ENCODE data around the gene NF2.
A peak's percentile ranks its signal among the peaks of the same experiment; 100 is the strongest.

NF2 gene

DNA sequence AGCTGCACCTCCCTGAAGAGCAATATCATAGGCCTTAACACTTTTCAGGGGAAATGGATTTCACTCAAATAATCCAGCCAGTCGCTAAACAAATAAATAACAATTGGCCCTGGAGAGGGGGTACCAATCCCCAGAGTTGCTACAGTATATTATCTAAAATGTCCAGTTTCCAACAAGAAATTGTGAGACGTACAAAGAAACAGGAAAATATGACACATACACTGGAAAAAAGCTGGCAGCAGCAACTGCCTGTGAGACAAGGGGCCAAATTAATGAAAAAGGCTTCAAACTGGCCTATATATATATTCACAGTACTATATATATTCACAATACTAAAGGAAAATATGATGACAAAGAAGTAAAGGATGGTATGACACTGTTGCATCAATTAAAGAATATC is 4.0 kb downstream of the NF2 start:
- DNase-seq (ENCODE audit: extremely low spot score), result no peak
- TF ChIP-seq HDGF (IDR thresholded peaks at IDR 0.05; ENCODE audit: borderline replicate concordance) (no peak), CTBP1 (IDR thresholded peaks at IDR 0.05; ENCODE audit: borderline replicate concordance) (no peak), ELF4 (IDR thresholded peaks at IDR 0.05) (no peak), FOXK2 (IDR thresholded peaks at IDR 0.05) (no peak), L3MBTL2 (conservative IDR thresholded peaks at IDR 0.05) (no peak), FOXM1 (IDR thresholded peaks at IDR 0.05; ENCODE audit: borderline replicate concordance) (no peak), SUZ12 (IDR thresholded peaks at IDR 0.05) (no peak), SP1 (IDR thresholded peaks at IDR 0.05) (no peak), LEF1 (IDR thresholded peaks at IDR 0.05; ENCODE audit: borderline replicate concordance) (no peak), FOXA1 (IDR thresholded peaks at IDR 0.05) (no peak), TARDBP (IDR thresholded peaks at IDR 0.05) (no peak)
- TF ChIP-seq, protein P1, sequence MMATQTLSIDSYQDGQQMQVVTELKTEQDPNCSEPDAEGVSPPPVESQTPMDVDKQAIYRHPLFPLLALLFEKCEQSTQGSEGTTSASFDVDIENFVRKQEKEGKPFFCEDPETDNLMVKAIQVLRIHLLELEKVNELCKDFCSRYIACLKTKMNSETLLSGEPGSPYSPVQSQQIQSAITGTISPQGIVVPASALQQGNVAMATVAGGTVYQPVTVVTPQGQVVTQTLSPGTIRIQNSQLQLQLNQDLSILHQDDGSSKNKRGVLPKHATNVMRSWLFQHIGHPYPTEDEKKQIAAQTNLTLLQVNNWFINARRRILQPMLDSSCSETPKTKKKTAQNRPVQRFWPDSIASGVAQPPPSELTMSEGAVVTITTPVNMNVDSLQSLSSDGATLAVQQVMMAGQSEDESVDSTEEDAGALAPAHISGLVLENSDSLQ (IDR thresholded peaks at IDR 0.05), result no peak
- POLR2A ChIA-PET, result interaction anchor here (1.8 kb wide), 1 partner anchor 10 kb away, joined by 7 read pairs; no protein-coding TSS in a partner anchor
- CTCF ChIA-PET, result interaction anchor here (1.2 kb wide), 1 partner anchor 20 kb away, joined by 4 read pairs; no protein-coding TSS in a partner anchor

GRCh38 chr22:29609139-29609538 is 5.7 kb downstream of the NF2 start:
- TF ChIP-seq NFRKB (IDR thresholded peaks at IDR 0.05), result no peak
- no peak for TF ChIP-seq ARNT (IDR thresholded peaks at IDR 0.05)
- TF ChIP-seq LEF1 (IDR thresholded peaks at IDR 0.05; ENCODE audit: borderline replicate concordance), result no peak
- no peak for TF ChIP-seq L3MBTL2 (conservative IDR thresholded peaks at IDR 0.05)
- TF ChIP-seq HDGF (IDR thresholded peaks at IDR 0.05; ENCODE audit: borderline replicate concordance), result no peak
- no peak for TF ChIP-seq SUZ12 (IDR thresholded peaks at IDR 0.05)
- TF ChIP-seq ELF4 (IDR thresholded peaks at IDR 0.05), result no peak
- no peak for TF ChIP-seq FOXA1 (IDR thresholded peaks at IDR 0.05)
- TF ChIP-seq BHLHE40 (IDR thresholded peaks at IDR 0.05; ENCODE audit: borderline replicate concordance), result no peak
- no peak for TF ChIP-seq FOXM1 (IDR thresholded peaks at IDR 0.05; ENCODE audit: borderline replicate concordance)
- no peak for TF ChIP-seq FOXK2 (IDR thresholded peaks at IDR 0.05)
- no peak for TF ChIP-seq SP1 (IDR thresholded peaks at IDR 0.05)
- no peak for TF ChIP-seq TARDBP (IDR thresholded peaks at IDR 0.05)
- TF ChIP-seq, protein P1 (IDR thresholded peaks at IDR 0.05), result no peak
- no peak for TF ChIP-seq ZNF384 (IDR thresholded peaks at IDR 0.05)
- no peak for TF ChIP-seq CTBP1 (IDR thresholded peaks at IDR 0.05; ENCODE audit: borderline replicate concordance)
- ChIA-PET POLR2A (no interaction called here), CTCF (interaction anchor here (1.0 kb wide), 1 partner anchor 20 kb away, joined by 3 read pairs; no protein-coding TSS in a partner anchor)
- DNase-seq (ENCODE audit: extremely low spot score), result no peak

DNA sequence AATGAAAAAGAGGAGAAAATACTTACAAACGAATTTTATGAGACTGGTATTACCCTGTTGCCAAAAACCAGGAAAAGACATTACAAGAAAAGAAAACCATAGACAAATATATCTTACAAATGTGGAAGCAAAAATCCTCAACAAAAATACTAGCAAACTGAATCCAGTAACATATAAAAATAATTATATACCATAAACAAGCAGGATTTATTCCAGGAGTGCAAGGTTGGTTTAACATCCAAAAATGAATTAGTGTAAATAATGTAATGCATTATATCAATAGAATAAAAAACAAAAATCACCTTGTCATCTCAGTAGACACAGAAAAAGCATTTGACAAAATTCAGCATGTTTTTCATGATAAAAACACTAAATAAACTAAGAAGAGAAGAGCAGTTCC is 7.3 kb downstream of the NF2 start:
- ChIA-PET CTCF (no interaction called here), POLR2A (no interaction called here)
- no peak for DNase-seq (ENCODE audit: extremely low spot score)
- TF ChIP-seq, protein P1 (IDR thresholded peaks at IDR 0.05), result no peak
- TF ChIP-seq FOXA1 (IDR thresholded peaks at IDR 0.05), result no peak
- TF ChIP-seq SUZ12 (IDR thresholded peaks at IDR 0.05), result no peak
- TF ChIP-seq BHLHE40 (IDR thresholded peaks at IDR 0.05; ENCODE audit: borderline replicate concordance), result no peak
- no peak for TF ChIP-seq SP1 (IDR thresholded peaks at IDR 0.05)
- TF ChIP-seq TARDBP (IDR thresholded peaks at IDR 0.05), result no peak

DNA sequence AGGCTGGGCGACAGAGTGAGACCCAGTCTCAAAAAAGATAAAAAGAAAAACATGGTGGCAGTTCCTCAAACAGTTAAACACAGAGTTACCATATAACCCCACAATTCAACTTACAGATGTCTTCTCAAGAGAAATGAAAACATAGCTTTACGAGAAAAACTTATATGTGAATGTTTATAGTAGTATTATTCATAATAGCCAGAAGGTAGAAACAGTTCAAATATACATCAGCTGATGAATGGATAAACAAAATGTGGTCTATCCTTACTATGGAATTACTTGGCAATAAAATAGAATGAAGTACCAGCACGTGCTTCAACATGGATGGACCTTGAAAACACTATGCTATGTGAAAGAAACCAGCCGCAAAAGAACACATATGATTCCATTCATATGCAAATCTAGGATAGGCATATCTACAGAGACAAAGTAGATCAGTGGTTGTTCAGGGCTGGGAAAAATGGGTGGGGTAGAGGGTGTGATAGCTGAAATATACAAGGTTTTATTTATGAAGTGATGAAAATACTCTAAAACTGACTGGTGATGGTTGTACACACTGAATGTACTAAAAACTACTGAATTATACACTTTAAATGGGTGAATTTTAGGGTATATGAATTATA is 12.4 kb downstream of the NF2 start:
- ChIA-PET POLR2A (no interaction called here), CTCF (interaction anchor here (1.1 kb wide), 1 partner anchor 12 kb away, joined by 3 read pairs; no protein-coding TSS in a partner anchor)
- DNase-seq (ENCODE audit: extremely low spot score), result no peak
- TF ChIP-seq FOXM1 (IDR thresholded peaks at IDR 0.05; ENCODE audit: borderline replicate concordance), result no peak
- TF ChIP-seq ZNF384 (IDR thresholded peaks at IDR 0.05), result no peak
- TF ChIP-seq FOXK2 (IDR thresholded peaks at IDR 0.05), result no peak
- TF ChIP-seq TARDBP (IDR thresholded peaks at IDR 0.05), result no peak
- TF ChIP-seq ELF4 (IDR thresholded peaks at IDR 0.05), result no peak

- ChIA-PET POLR2A (interaction anchor here (0.9 to 1.6 kb wide), 2 partner anchors 12 to 14 kb away, joined by 4 to 7 read pairs; no protein-coding TSS in a partner anchor), CTCF (no interaction called here)
- no peak for TF ChIP-seq SP1 (IDR thresholded peaks at IDR 0.05)
- peak; percentile 66 for TF ChIP-seq ZNF384 (IDR thresholded peaks at IDR 0.05)
- TF ChIP-seq TARDBP (IDR thresholded peaks at IDR 0.05), result no peak
- TF ChIP-seq, protein P1 (IDR thresholded peaks at IDR 0.05), result peak; percentile 61
- TF ChIP-seq LEF1 (IDR thresholded peaks at IDR 0.05; ENCODE audit: borderline replicate concordance), result no peak
- DNase-seq (ENCODE audit: extremely low spot score), result no peak
Measured at GRCh38 chr22:29617922-29618629, 14.6 kb downstream of the NF2 start.

Data from HEK293T (cell line).